IMR-90 (cell line): ENCODE data around the gene SLC25A51. TPM values are rescaled to one million over a fixed set of nuclear protein-coding genes. Genes with fewer than 3 reads are reported as not detected.

ENCODE experiments used
- ATAC-seq: fragments of 200-7000 bp; cut with Tn5 transposase; 2 replicates; pipeline ENCODE4 v1.9.1; 2020; ENCODE audit warnings: low read depth, mild to moderate bottlenecking, moderate library complexity
- BruUV-seq: library from RNA; stranded (reverse); fragments of 400-500 nt; replicated peaks from 2 replicates; lab custom pipeline; 2021; lab: Mats Ljungman, UMichigan
- CTCF ChIA-PET: fragments of 300-600 bp; formaldehyde crosslinking; extraction: SDS; loops from one replicate; lab custom pipeline; 2021; ENCODE audit warnings: antibody characterized with exemption; lab: Yijun Ruan, JAX
- POLR2A ChIA-PET: fragments of 300-600 bp; sonication (Branson Sonifier 250); formaldehyde crosslinking; loops from one replicate; lab custom pipeline; 2022; ENCODE audit warnings: antibody characterized with exemption; ENCODE audit not compliant: unreplicated experiment; lab: Charles Lee
- DNase-seq: peaks from one replicate; pipeline ENCODE4 v3.0.0; 2013
- H2AFZ ChIP-seq: replicated peaks from 2 replicates; pipeline ENCODE3; 2013; ENCODE audit warnings: low read length, mild to moderate bottlenecking; ENCODE audit not compliant: poor library complexity
- H2AK5ac ChIP-seq: 2 replicates; pipeline ENCODE4 v1.6.1; 2013; ENCODE audit warnings: low read depth, low read length, inconsistent platforms
- H2AK9ac ChIP-seq: replicated peaks from 2 replicates; pipeline ENCODE3; 2013; ENCODE audit warnings: mild to moderate bottlenecking, low read depth, low read length, moderate library complexity; ENCODE audit not compliant: poor library complexity
- H2BK120ac ChIP-seq: 2 replicates; pipeline ENCODE4 v1.6.1; 2013; ENCODE audit warnings: low read depth, low read length, inconsistent platforms
- H2BK15ac ChIP-seq: 3 replicates; pipeline ENCODE4 v1.6.1; 2013; ENCODE audit warnings: low read depth, low read length, inconsistent platforms
- H2BK20ac ChIP-seq: 2 replicates; pipeline ENCODE4 v1.6.1; 2013; ENCODE audit warnings: low read depth, mild to moderate bottlenecking, inconsistent platforms, low read length, moderate library complexity
- H2BK5ac ChIP-seq: 2 replicates; pipeline ENCODE4 v1.6.1; 2013; ENCODE audit warnings: mild to moderate bottlenecking, low read depth, low read length, inconsistent platforms; ENCODE audit not compliant: poor library complexity, severe bottlenecking
- H3K14ac ChIP-seq: replicated peaks from 2 replicates; pipeline ENCODE4 v1.6.1; 2013; ENCODE audit warnings: low read depth, low read length, inconsistent platforms
- H3K18ac ChIP-seq: 2 replicates; pipeline ENCODE4 v1.6.1; 2013; ENCODE audit warnings: low read depth, low read length, control low read depth
- H3K23ac ChIP-seq: 2 replicates; pipeline ENCODE4 v1.6.1; 2013; ENCODE audit warnings: low read depth, low read length, inconsistent platforms
- H3K27ac ChIP-seq: 2 replicates; pipeline ENCODE4 v1.5.1; 2013; ENCODE audit warnings: mild to moderate bottlenecking, control low read depth, low read length; ENCODE audit not compliant: insufficient read depth
- H3K27me3 ChIP-seq: 2 replicates; pipeline ENCODE4 v1.6.1; 2013; ENCODE audit warnings: low read length; ENCODE audit not compliant: control insufficient read depth, insufficient read depth
- H3K36me3 ChIP-seq: 2 replicates; pipeline ENCODE4 v1.6.1; 2013; ENCODE audit warnings: low read length, mixed read lengths; ENCODE audit not compliant: control insufficient read depth, insufficient read depth
- H3K4ac ChIP-seq: 2 replicates; pipeline ENCODE4 v1.6.1; 2013; ENCODE audit warnings: low read depth, low read length, inconsistent platforms
- H3K4me1 ChIP-seq: 2 replicates; pipeline ENCODE4 v1.6.1; 2013; ENCODE audit warnings: low read length, mixed read lengths; ENCODE audit not compliant: control insufficient read depth, insufficient read depth
- H3K4me2 ChIP-seq: 2 replicates; pipeline ENCODE4 v1.6.1; 2013; ENCODE audit warnings: low read depth, mild to moderate bottlenecking, control low read depth, low read length, moderate library complexity
- H3K4me3 ChIP-seq: 2 replicates; pipeline ENCODE4 v1.5.1; 2013; ENCODE audit warnings: low read depth, mild to moderate bottlenecking, control low read depth, low read length, moderate library complexity; ENCODE audit not compliant: insufficient read depth
- H3K56ac ChIP-seq: 2 replicates; pipeline ENCODE4 v1.6.1; 2013; ENCODE audit warnings: low read length, inconsistent platforms; ENCODE audit not compliant: insufficient read depth; ENCODE audit errors: extremely low read depth
- H3K79me1 ChIP-seq, 2 experiments: 2 replicates each; pipeline ENCODE4 v1.6.1; 2013; ENCODE audit warnings: low read length in 2 of 2, inconsistent platforms in 1 of 2, low read depth in 1 of 2
- H3K9ac ChIP-seq: 2 replicates; pipeline ENCODE4 v1.6.1; 2013; ENCODE audit warnings: low read depth, low read length, control low read depth
- H3K9me1 ChIP-seq: 2 replicates; pipeline ENCODE4 v1.6.1; 2013; ENCODE audit warnings: low read length, inconsistent platforms; ENCODE audit not compliant: insufficient read depth
- H3K9me3 ChIP-seq: 2 replicates; pipeline ENCODE4 v1.6.1; 2013; ENCODE audit warnings: low read length; ENCODE audit not compliant: control insufficient read depth, insufficient read depth
- H4K20me1 ChIP-seq: 2 replicates; pipeline ENCODE4 v1.6.1; 2013; ENCODE audit warnings: low read length, inconsistent platforms; ENCODE audit not compliant: insufficient read depth
- H4K5ac ChIP-seq: 2 replicates; pipeline ENCODE4 v1.6.1; 2013; ENCODE audit warnings: mild to moderate bottlenecking, low read depth, low read length, control low read depth
- H4K8ac ChIP-seq, 2 experiments: 2 replicates each; pipeline ENCODE4 v1.6.1; 2013; ENCODE audit warnings: low read depth in 2 of 2, low read length in 2 of 2, control low read depth in 1 of 2, inconsistent platforms in 1 of 2
- H4K91ac ChIP-seq: 2 replicates; pipeline ENCODE4 v1.6.1; 2013; ENCODE audit warnings: low read depth, low read length, inconsistent platforms; ENCODE audit not compliant: insufficient read depth
- BHLHE40 ChIP-seq: fragments of 150-350 bp; IDR thresholded peaks from 2 replicates; pipeline ENCODE4 v1.6.1; 2016; ENCODE audit warnings: mild to moderate bottlenecking, low read depth, low read length
- CEBPB ChIP-seq: IDR thresholded peaks from 2 replicates; pipeline ENCODE4 v1.6.1; 2012; ENCODE audit warnings: low read depth, low read length, improper control_type of control experiment
- CHD1 ChIP-seq: IDR thresholded peaks from 2 replicates; pipeline ENCODE4 v1.6.1; 2012; ENCODE audit warnings: low read depth, low read length, improper control_type of control experiment
- ELK1 ChIP-seq: fragments of 150-350 bp; IDR thresholded peaks from 2 replicates; pipeline ENCODE4 v1.6.1; 2016; ENCODE audit warnings: low read depth, mild to moderate bottlenecking, low read length, moderate library complexity, borderline replicate concordance
- FOS ChIP-seq: fragments of 150-350 bp; IDR thresholded peaks from 2 replicates; pipeline ENCODE4 v1.6.1; 2016; ENCODE audit warnings: low read depth, low read length
- MAFK ChIP-seq: IDR thresholded peaks from 2 replicates; pipeline ENCODE4 v1.6.1; 2012; ENCODE audit warnings: low read depth, low read length, improper control_type of control experiment
- MAZ ChIP-seq: IDR thresholded peaks from 2 replicates; pipeline ENCODE4 v1.6.1; 2012; ENCODE audit warnings: low read depth, mild to moderate bottlenecking, low read length, improper control_type of control experiment, moderate library complexity, borderline replicate concordance
- MXI1 ChIP-seq: IDR thresholded peaks from 2 replicates; pipeline ENCODE4 v1.6.1; 2012; ENCODE audit warnings: low read depth, mild to moderate bottlenecking, low read length, moderate library complexity, borderline replicate concordance
- NFE2L2 ChIP-seq: fragments of 150-350 bp; IDR thresholded peaks from 2 replicates; pipeline ENCODE4 v1.6.1; 2016; ENCODE audit warnings: low read depth, mild to moderate bottlenecking, low read length
- POLR2A ChIP-seq: IDR thresholded peaks from 2 replicates; pipeline ENCODE4 v1.6.1; 2012; ENCODE audit warnings: mild to moderate bottlenecking, low read depth, low read length
- RAD21 ChIP-seq: IDR thresholded peaks from 2 replicates; pipeline ENCODE4 v1.6.1; 2012; ENCODE audit warnings: low read length, improper control_type of control experiment
- RCOR1 ChIP-seq: IDR thresholded peaks from 2 replicates; pipeline ENCODE4 v1.6.1; 2012; ENCODE audit warnings: mild to moderate bottlenecking, low read length, improper control_type of control experiment; ENCODE audit not compliant: insufficient replicate concordance
- RFX5 ChIP-seq: IDR thresholded peaks from 2 replicates; pipeline ENCODE4 v1.8.0; 2012; ENCODE audit warnings: low read depth, mild to moderate bottlenecking, low read length, moderate library complexity
- SMC3 ChIP-seq: fragments of 150-350 bp; IDR thresholded peaks from 2 replicates; pipeline ENCODE4 v1.6.1; 2016; ENCODE audit warnings: low read depth, mild to moderate bottlenecking, antibody characterized with exemption, low read length, moderate library complexity
- USF2 ChIP-seq: fragments of 150-350 bp; IDR thresholded peaks from 2 replicates; pipeline ENCODE4 v1.6.1; 2017; ENCODE audit warnings: mild to moderate bottlenecking, antibody characterized with exemption, low read length, low read depth
- WGBS, 2 experiments: methylation state at CpG; one replicate each; pipeline versions ENCODE4 v1.1.5 to v1.1.7; 2013; ENCODE audit warnings: missing lambda C conversion rate in 2 of 2; ENCODE audit not compliant: insufficient read length in 1 of 2; ENCODE audit errors: extremely low coverage in 2 of 2; 5-methylcytosine and 5-hydroxymethylcytosine counted together
- dilution Hi-C: fragments of 300-500 bp; cut with HindIII; formaldehyde crosslinking; loops from one replicate; pipeline ENCODE4 v1.14.3; 2018; ENCODE audit warnings: low sequenced_read_pairs; ENCODE audit not compliant: unreplicated experiment
- in situ Hi-C: fragments of 300-500 bp; cut with MboI; formaldehyde crosslinking; loops from 3 replicates; pipeline ENCODE4 v1.14.3; 2019; ENCODE audit warnings: low sequenced_read_pairs, inconsistent platforms, mixed read lengths
- intact Hi-C: fragments of 100-400 bp; cut with micrococcal nuclease; formaldehyde crosslinking; loops from 2 replicates; pipeline ENCODE4 v1.10.0; 2022
- polyA plus RNA-seq, 3 experiments: library from polyadenylated mRNA; depleted of rRNA; stranded (reverse); fragments of >200 nt; gene quantifications; 2 replicates each; pipeline ENCODE4 v1.2.3, GENCODE V29; 2012; ENCODE audit warnings: low replicate concordance in 1 of 3
- total RNA-seq: library from RNA; depleted of rRNA; stranded (reverse); fragments of >200 nt; gene quantifications from 2 replicates; pipeline ENCODE4 v1.2.3, GENCODE V29; 2012

SLC25A51 gene
- total and polyA plus RNA-seq, 2 of the 4 experiments (the other 2 are of a cell fraction) = 14.1 to 81.6 TPM

DNA sequence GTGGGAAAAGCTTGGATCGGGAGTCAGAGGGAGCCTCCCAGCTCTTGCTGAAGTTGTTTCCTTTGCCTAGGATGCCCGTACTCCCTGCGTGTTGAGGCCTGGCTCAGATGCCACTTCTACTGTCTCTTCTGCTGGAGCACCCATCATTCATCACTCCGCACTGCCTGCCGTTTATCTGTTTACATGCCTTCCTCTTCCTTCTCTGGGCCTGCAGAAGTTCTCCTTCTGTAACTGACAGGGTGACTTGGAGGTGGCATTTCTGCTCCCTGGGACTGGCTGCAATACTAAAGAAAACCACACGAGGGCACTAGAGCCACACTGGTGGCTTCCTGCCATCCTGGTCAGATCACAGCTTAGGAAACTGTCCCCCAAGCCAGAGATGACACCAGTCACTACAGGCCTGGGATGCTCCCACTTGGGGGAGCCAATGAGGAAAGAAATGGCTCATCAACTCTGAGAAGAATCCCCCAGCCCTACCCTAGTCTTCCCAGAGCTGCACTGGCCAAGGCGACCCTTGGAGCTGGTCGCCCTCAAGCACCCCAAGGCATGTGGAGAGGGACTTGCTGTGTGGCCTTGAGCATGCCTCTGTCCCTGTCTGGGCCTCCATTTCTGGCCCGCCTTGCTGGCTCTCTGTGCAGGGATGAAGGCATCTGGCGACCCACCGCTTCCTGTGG lies 9.7 kb upstream of the SLC25A51 start:
- POLR2A ChIA-PET = interaction anchor here (0.6 kb wide), 1 partner anchor 155 kb away, joined by 4 read pairs; the partner anchor contains the start of gene SHB
- TF ChIP-seq RCOR1 (no peak), USF2 (no peak), RFX5 (no peak), MAFK (no peak), FOS (no peak), CEBPB (no peak), CHD1 (no peak), ELK1 (no peak), NFE2L2 (no peak), MAZ (peak; percentile 28; the same call in 1 of the 2 replicates), MXI1 (no peak), SMC3 (peak; percentile 97), RAD21 (peak; percentile 100), BHLHE40 (no peak), POLR2A (peak; percentile 60)

More for the DNA sequence above, 9.7 kb upstream of the SLC25A51 start:
- H4K8ac ChIP-seq = peak overlapping the region in 1 of 2 experiments; percentile 52; a peak in 2 of 4 replicates
- peak overlapping the region; percentile 13; the same call in 1 of the 2 replicates for H2BK120ac ChIP-seq
- H3K4me1 ChIP-seq = peaks cover 17% of the 10 kb centered on the region
- H3K9ac ChIP-seq = no peak overlapping the region
- H2AK5ac ChIP-seq = peak overlapping the region; percentile 62
- no peaks in the 10 kb centered on the region for H3K9me1 ChIP-seq
- H3K36me3 ChIP-seq = peaks cover 26% of the 10 kb centered on the region
- peak overlapping the region; percentile 58 for H3K4ac ChIP-seq
- ATAC-seq = peak; percentile 90
- no peak overlapping the region for H3K4me3 ChIP-seq
- CTCF ChIA-PET = interaction anchor here (0.5 to 1.8 kb wide), 15 partner anchors 9 to 472 kb away, joined by 3 to 7 read pairs (median 4); partner anchors contain the start of gene SHB
- H2BK15ac ChIP-seq = no peak overlapping the region
- in situ Hi-C loops (loop anchor here (5.0 kb wide), 3 partner anchors 249 to 449 kb away; no protein-coding TSS in a partner anchor), intact Hi-C loops (loop anchor here (1.0 kb wide), 5 partner anchors 154 to 450 kb away; no protein-coding TSS in a partner anchor), dilution Hi-C loops (loop anchor here (25.0 kb wide), 1 partner anchor 474 kb away; the partner anchor contains the start of gene ALDH1B1)
- BruUV-seq = no TSS peak
- no peak overlapping the region for H4K5ac ChIP-seq
- no peak overlapping the region for H3K56ac ChIP-seq
- H3K79me1 ChIP-seq = peaks cover 7 to 41% of the 10 kb centered on the region in 2 experiments; a peak in 3 of 4 replicates
- H2AFZ ChIP-seq = peak overlapping the region; percentile 59
- no peaks in the 10 kb centered on the region for H3K9me3 ChIP-seq
- WGBS, 2 experiments = no CpG with 5 or more reads among the region's 11 CpGs
- no peak overlapping the region for H3K18ac ChIP-seq
- peak overlapping the region; percentile 22 for H2BK5ac ChIP-seq
- no peak overlapping the region for H3K4me2 ChIP-seq
- no peak overlapping the region for H3K23ac ChIP-seq
- peak overlapping the region; percentile 33; the same call in 1 of the 2 replicates for H3K14ac ChIP-seq
- H2BK20ac ChIP-seq = peak overlapping the region; percentile 57; the same call in 1 of the 2 replicates
- H3K27me3 ChIP-seq = no peaks in the 10 kb centered on the region
- peak overlapping the region; percentile 91 for H2AK9ac ChIP-seq
- H4K91ac ChIP-seq = peak overlapping the region; percentile 65
- H3K27ac ChIP-seq = no peak overlapping the region
- no peaks in the 10 kb centered on the region; the same call in 1 of the 2 replicates for H4K20me1 ChIP-seq
- DNase-seq = peak; percentile 72
